Endothelial cell (in vitro differentiated cells): ENCODE measurements around the gene ACSM3. TPM values are rescaled to one million over a fixed set of nuclear protein-coding genes. Genes with fewer than 3 reads are reported as not detected.

Source experiments
- DNase-seq: peaks from one replicate; pipeline ENCODE4 v3.0.0; 2021; ENCODE audit warnings: low spot score
- H3K27ac Mint-ChIP-seq: one replicate; pipeline ENCODE4 v1.8.0; 2021; ENCODE audit warnings: mixed read lengths, inconsistent platforms; ENCODE audit not compliant: unreplicated experiment
- H3K27me3 Mint-ChIP-seq: one replicate; pipeline ENCODE4 v1.8.0; 2021; ENCODE audit warnings: mild to moderate bottlenecking, moderate library complexity, mixed read lengths, inconsistent platforms; ENCODE audit not compliant: unreplicated experiment
- H3K36me3 Mint-ChIP-seq: one replicate; pipeline ENCODE4 v1.8.0; 2021; ENCODE audit warnings: mild to moderate bottlenecking, low read depth, mixed read lengths, inconsistent platforms; ENCODE audit not compliant: unreplicated experiment
- H3K4me1 Mint-ChIP-seq: one replicate; pipeline ENCODE4 v1.8.0; 2021; ENCODE audit warnings: mild to moderate bottlenecking, mixed read lengths, inconsistent platforms; ENCODE audit not compliant: unreplicated experiment
- H3K4me3 Mint-ChIP-seq: one replicate; pipeline ENCODE4 v1.8.0; 2021; ENCODE audit warnings: mild to moderate bottlenecking, mixed read lengths, inconsistent platforms; ENCODE audit not compliant: unreplicated experiment
- H3K9me3 Mint-ChIP-seq: one replicate; pipeline ENCODE4 v1.8.0; 2021; ENCODE audit warnings: mixed read lengths, inconsistent platforms; ENCODE audit not compliant: unreplicated experiment
- CTCF ChIP-seq: fragments of 200-600 bp; sonication (generic); IDR thresholded peaks from one replicate; pipeline ENCODE4 v1.5.0; 2021; ENCODE audit warnings: antibody characterized with exemption; ENCODE audit not compliant: unreplicated experiment
- total RNA-seq: library from RNA; stranded (reverse); fragmentation: NEBNext Ultra II Directional; extraction: Animal tissue kit (Norgen Biotek cat#: 25700); gene quantifications from one replicate; pipeline ENCODE4 v1.2.1, GENCODE V29; 2021; ENCODE audit not compliant: unreplicated experiment

ACSM3 gene
- total RNA-seq, 1 donor from 2014 or later, result 10.3 TPM

GRCh38 chr16:20740901-20741521 is 22.8 kb upstream of the ACSM3 start:
- peaks cover 4% of the 10 kb centered on the region for H3K36me3 Mint-ChIP-seq
- peak overlapping the region; percentile 98 for H3K4me3 Mint-ChIP-seq
- DNase-seq, result peak; percentile 81
- H3K27ac Mint-ChIP-seq, result peak overlapping the region; percentile 93
- no peaks in the 10 kb centered on the region for H3K9me3 Mint-ChIP-seq
- no peak for TF ChIP-seq CTCF
- peaks cover 4% of the 10 kb centered on the region for H3K27me3 Mint-ChIP-seq
- peaks cover 13% of the 10 kb centered on the region for H3K4me1 Mint-ChIP-seq

- H3K4me1 Mint-ChIP-seq, result peaks cover 13% of the 10 kb centered on the region
- peak within 1 kb of the TSS; percentile 98 for H3K4me3 Mint-ChIP-seq
- H3K9me3 Mint-ChIP-seq, result no peaks in the 10 kb centered on the region
- H3K27me3 Mint-ChIP-seq, result peaks cover 4% of the 10 kb centered on the region
- peak; percentile 92 for DNase-seq
- peaks cover 8% of the 10 kb centered on the region for H3K36me3 Mint-ChIP-seq
- TF ChIP-seq CTCF, result no peak
- peak within 1 kb of the TSS; percentile 93 for H3K27ac Mint-ChIP-seq
Measured at GRCh38 chr16:20741554-20742285, 22.1 kb upstream of the ACSM3 start, which contains the start of gene THUMPD1. THUMPD1 (minus strand) TSS chr16:20741818; CDS start chr16:20741739, 79 bp downstream.

- TF ChIP-seq CTCF, result no peak
- Mint-ChIP-seq H3K27me3 (peaks cover 4% of the 10 kb centered on the region), H3K4me1 (peaks cover 13% of the 10 kb centered on the region), H3K9me3 (no peaks in the 10 kb centered on the region), H3K27ac (no peak overlapping the region), H3K4me3 (no peak overlapping the region), H3K36me3 (peaks cover 5% of the 10 kb centered on the region)
- DNase-seq, result no peak
Measured at GRCh38 chr16:20743591-20743990, 20.2 kb upstream of the ACSM3 start.

- H3K27ac Mint-ChIP-seq, result peak overlapping the region; percentile 87
Measured at GRCh38 chr16:20744922-20745440, 18.8 kb upstream of the ACSM3 start.

More at GRCh38 chr16:20744922-20745440, 18.8 kb upstream of the ACSM3 start:
- TF ChIP-seq CTCF, result no peak
- Mint-ChIP-seq H3K9me3 (no peaks in the 10 kb centered on the region), H3K27me3 (peaks cover 9% of the 10 kb centered on the region), H3K4me1 (peaks cover 13% of the 10 kb centered on the region), H3K4me3 (no peak overlapping the region), H3K36me3 (peaks cover 5% of the 10 kb centered on the region)
- no peak for DNase-seq
